ENCODE data around the gene NEURL1.

NEURL1 gene, protein sequence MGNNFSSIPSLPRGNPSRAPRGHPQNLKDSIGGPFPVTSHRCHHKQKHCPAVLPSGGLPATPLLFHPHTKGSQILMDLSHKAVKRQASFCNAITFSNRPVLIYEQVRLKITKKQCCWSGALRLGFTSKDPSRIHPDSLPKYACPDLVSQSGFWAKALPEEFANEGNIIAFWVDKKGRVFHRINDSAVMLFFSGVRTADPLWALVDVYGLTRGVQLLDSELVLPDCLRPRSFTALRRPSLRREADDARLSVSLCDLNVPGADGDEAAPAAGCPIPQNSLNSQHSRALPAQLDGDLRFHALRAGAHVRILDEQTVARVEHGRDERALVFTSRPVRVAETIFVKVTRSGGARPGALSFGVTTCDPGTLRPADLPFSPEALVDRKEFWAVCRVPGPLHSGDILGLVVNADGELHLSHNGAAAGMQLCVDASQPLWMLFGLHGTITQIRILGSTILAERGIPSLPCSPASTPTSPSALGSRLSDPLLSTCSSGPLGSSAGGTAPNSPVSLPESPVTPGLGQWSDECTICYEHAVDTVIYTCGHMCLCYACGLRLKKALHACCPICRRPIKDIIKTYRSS

DNA sequence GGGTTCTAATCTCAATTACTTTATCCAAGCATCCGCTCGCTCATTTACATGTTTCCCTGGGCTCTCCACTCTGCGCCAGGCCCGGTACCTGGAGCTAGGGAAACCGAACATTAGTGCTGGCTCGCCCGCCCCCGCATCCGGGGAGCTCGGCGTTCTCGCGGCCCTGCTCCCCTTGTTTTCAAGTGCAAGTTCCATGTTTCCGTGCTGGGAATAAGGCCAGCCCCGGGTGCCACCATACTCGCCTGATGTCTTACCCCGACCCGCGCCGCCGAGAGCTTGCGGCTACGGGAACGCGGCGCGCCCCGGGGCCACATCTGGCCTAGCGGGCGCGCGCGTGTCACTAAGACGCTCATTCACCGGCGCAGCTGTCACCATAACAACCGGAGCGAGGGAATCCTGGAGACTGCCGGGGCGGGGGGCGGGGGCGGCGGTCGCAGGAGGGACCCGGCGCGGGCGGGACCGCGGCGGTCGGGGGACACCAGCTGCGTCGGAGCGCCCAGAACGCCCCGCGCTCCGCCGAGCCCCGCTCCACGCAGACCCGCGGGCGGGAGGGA, at the start of gene NEURL1:
TSS of gene NEURL1 (plus strand) at position 344 of the 554 bp plus-strand sequence. CDS start 683 bp downstream, outside the sequence.
- DNase-seq (ENCODE audit: low read depth): no peak

DNA sequence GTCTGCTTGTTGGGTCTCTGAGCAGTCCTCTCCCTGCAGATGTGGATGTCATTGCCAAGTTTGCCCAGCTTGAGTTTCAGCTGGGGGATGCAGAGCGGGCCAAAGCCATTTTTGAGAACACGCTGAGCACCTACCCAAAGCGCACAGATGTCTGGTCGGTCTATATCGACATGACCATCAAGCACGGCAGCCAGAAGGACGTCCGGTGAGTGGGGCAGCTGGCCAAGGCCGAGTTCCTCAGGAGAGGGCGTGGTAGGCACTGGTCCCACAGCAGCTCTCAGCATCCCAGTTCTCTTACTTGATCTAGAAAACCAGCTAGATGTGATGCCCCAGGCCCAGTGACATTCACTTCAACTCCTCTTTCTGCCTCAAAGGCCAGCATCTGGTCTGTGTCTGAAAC, 49.0 kb upstream of the NEURL1 start:
- DNase-seq (ENCODE audit: low read depth): no peak

DNA sequence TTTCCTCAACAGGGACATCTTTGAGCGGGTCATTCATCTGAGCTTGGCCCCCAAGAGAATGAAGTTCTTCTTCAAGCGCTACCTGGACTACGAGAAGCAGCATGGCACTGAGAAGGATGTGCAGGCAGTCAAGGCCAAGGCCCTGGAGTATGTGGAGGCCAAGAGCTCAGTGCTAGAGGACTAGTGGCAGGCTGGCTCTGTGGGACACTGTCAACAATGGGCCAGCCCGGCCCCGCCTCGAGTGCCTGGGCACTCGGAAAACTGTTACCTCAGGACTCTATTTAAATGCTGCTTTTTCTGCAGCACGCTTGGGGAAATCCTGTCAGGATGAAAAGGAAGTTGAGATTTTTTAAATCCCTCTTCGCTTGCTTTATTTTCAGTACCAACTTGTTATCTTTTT, 48.1 kb upstream of the NEURL1 start:
- no peak for DNase-seq (ENCODE audit: low read depth)

DNA sequence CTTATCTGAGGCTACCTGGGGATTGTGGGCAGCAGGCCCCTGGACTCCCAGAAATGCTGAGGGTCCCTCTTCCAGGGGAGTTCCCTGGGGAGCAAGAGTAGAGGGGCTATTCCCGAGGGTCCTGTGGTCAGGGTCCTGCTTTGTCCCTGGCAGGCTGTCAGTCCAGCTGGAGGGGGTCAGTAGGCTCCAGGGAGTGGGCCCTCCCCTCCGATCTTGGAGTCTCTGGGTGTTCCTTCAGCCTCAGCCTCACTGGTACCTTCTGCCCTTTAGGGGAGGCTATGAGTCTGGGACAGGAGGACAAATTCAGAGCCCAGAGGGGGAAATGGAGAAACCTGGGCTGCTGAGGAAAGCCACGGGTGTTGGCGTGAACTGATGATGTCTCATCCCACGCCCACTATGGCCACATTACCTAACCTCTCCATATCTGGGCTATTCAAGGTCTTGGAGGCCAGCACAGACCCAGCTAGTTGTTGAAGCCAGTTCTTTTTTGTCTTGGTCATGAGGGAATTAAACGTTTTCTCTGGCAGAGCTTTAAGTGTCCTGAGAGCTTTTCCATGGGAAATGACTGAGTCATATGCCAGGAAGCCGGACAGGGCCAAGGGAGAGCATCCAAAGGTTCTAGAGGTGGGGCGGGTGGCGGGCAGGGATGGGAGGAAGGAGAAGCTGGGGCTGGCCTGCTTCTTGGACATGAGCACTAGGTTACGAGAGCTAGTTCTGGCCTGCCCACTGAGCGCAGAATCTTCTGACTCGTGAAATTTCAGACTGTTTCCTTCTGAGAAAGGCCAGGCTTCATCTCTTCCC, 47.5 kb upstream of the NEURL1 start:
- DNase-seq (ENCODE audit: low read depth): no peak

DNA sequence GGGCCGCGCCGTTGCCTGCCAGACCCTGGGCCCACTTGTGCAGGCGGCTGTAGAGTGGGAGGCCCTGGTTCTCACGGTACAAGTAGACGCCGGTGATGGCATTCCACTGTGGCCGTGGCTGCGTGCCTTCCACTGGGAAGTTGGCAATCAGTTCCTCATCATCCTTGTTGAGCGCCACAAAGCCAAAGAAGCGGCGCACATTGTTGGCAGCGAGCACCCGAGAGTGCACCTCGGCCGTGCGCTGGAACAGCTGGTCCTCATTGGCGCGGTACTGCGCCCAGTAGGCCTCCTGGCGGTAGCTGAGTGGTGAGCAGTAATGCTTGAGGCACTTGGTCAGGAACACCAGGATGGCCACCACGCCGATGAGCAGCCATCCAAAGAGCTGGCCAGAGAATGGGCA, 46.3 kb upstream of the NEURL1 start:
- DNase-seq (ENCODE audit: low read depth): no peak

DNA sequence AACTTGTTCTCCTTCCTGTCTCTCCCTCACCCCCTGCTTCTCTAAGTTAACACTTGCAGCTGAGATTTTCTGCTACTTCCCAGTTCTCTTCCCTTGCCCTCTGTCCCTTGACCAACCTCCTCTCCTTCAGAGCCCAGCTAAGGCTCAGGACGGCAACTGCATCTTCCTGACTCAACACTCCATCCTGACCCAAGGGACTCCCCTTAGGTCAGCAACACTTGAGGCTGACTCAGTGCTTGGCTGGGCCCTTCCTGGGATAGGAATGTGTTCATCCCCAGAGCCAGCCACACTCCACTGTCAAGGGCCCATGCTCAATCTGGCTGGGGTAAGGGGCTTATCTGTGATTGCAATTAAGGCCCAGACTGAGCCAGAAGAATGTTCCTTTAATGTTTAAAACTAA, 44.8 kb upstream of the NEURL1 start:
- peak; percentile 74 for DNase-seq (ENCODE audit: low read depth)

DNA sequence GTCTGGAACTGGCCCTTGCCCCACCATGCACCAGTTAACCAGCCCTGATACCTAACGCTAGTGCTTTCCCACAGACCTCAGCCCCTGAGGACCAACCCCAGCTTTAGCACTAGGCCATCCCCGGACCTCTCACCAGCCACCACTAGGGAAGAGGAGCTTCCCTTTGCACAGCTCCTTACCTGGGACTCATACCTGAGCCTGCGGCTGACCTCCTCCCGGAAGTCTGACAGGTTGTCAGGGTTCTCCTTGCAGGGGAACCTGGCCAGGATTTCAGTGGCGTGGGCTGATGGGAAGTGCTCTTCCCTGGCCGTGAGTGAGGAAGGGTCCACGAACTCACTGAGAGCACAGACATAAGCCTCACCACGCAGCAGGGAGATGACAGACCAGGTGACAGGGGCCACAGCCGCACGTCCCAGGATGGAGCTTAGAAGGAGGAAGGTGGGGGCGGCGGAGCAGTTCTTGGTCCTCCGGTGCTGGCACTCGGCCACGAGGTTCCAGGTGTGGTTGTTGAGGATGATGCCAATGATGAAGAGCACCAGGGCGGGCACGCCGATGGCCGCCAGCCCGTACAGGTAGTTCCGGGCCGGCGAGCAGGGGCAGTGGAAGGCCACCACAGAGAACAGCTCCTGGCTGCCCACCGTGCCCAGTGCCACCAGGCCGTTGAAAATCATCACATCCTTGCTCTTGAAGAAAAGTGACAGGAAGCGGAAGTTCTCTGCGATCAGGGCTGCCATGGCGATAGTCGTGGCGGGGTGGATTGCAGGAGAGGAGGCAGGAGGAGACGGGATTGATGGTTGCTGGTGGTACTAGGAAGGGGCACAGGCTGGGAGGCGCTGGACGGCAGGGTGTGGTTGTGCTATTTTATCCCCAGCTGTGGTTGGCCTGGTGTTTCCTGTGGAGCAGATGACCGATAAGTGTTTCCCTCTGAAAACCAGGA, 44.0 kb upstream of the NEURL1 start:
- no peak for DNase-seq (ENCODE audit: low read depth)

DNA sequence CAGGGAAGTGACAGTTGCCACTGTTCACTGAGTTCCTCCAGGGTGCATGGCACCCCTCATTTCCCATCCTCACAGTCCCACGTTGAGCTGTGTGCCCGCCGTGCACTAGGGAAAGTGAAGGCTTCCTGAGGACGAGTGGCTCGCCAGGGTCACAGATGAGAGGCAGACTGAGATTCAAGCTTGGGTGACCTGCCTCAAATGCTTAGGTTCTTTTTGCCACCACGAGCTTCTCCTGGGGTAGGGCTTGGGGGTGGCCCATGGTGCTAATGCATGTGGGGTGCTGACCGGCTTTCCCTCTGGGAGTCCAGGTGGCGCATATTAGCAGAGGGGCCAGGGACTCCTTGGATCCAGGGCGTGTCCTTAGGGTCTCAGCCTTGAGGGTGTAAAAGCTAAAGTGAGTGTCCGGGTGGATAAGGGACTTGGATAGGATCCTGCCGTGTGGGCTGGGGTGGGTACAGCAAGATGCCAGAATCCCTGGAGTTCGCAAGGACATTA, 43.3 kb upstream of the NEURL1 start:
- DNase-seq (ENCODE audit: low read depth): no peak

DNA sequence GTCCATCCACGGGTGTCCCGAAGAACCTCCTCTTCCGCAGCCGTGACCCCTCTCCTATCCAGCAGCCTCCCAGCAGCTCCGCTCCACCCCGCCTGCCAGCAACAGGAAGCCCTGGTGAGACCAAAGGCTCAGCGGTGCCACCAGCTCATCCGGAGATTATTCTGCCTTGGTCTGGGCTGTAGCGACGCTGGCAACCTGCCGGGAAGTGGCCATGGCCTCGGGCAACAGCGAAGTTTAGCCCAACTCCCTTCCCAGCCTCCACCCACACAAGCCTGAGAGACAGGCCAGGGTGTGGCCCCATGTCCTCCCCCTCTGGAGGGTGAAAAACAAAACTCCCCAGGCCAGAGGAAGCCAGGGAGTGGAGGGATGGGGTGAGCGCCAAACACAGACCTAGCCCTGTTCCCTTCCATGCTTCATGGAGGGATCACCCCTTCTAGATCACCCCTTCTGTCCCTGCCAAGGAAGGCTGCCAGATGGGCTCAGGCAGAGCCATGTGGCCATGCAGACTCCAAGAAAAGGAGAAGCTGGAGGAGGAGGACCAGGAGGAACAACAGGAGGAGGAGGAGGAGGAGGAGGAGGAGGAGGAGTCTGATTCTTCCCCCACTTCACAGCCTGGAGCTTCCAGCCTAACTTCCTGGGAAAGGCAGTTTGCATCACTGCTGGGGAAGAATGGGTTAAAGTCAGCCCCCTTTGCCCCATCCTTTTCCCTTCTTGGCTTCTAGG, 42.3 kb upstream of the NEURL1 start:
- peak; percentile 41 for DNase-seq (ENCODE audit: low read depth)

DNA sequence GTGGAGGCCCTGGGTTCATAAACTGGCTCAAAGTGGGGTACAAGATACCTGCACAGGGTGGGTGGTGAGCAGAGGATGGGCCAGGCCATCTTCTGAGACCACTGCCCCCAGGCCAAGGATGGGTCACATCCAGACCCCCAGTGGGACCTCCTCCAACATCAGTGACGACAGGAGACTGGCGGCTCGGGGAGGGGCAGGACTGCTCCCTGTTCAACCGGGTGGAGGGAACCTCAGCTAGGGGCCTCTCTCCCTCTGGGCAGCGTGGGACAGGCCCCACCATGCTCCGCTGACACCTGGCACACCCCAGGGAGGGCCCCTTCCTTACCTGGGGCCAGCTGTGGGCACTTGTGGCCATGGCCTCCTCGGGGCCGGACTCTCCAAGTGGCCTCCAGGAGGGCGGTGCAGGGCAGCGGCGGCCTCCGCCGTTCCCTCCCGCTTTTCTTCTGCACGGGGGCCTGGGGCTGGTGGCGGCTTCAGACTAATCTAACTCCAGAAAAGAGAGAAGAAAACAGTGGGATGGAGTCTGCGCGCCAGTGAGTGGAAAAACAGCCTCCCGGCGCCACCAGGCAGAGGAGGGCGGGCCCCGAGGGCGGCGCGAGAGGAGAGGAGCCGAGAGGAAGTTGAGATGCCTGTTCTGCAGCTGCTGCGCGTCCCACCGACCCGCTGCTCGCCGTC, 41.5 kb upstream of the NEURL1 start, which contains the start of gene CALHM2:
TSS of gene CALHM2 (minus strand) at position 540 of the 675 bp plus-strand sequence. CDS start 2,429 bp downstream, outside the sequence.
- no peak for DNase-seq (ENCODE audit: low read depth)

DNA sequence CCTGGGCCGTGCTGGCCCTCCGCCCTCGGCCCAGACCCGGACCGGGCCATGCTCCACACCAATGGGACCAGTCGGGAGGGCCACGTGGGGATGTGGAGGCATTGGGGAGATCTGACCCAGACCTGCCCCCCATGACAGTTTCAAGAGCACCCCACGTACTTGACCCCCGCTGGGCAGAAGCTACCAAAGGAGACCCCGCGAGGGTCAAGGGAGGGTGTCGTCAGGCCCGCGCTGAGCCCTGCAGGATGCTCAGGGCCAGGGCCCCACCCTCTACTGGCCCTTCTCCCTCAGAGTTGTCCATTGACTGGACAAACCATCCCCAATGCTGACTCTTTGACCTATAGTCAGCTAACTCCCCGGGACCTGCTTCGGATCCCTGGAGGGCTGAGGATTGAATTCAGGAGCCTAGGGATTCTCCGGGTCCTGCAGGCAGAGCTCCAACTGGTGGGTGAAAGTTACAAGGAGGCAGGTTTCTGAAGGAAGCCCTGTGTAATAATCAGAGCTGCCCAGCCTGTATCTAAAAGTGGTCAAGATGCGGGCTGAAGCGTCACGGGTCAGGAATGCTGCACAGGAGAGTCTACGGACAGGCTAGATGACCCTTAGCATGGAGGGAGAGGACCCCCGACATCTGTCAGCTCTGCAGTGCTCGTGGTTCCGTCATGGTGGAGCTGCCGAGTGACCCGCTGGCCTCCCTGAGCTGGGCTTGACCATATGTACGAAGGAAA, 40.8 kb upstream of the NEURL1 start:
- DNase-seq (ENCODE audit: low read depth): no peak

DNA sequence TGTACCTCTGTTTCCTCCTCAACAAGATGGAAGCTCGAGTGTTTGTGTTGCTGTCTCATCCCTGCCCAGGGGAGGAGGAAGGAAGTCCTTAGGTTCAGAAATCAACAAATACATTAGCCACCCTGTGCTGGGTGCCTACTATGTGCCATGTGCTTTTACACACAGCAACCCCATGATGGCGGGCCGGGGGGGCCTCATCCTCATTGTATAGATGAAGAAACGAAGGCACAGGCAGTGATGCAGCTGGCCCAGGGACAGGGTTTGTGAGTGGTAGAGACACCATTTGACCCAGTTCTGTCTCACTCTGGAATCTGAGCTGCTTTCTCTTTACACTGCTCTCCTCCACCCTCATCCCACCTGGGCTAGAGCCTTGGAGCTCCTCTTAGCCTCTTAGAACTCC, 39.5 kb upstream of the NEURL1 start:
- DNase-seq (ENCODE audit: low read depth): no peak

DNA sequence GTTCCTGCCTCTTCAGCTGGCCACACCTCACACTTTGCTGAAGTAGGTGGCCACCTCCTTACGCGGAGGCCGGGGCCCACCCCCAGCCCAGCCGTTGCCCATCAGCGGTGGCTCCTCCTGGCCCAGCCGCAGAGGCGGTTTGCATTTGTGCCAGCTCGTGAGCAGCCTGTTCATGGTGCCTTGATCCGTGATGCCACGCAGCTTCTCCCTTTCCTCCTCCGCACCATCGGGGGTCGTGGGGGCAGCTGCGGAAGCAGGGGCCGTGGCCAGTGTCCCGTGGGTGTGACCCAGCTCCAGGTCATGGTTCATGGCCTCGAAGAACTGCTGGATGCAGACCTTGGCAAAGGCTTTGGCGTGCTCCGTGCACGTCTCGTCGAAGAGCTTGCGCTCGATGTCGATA, 38.3 kb upstream of the NEURL1 start:
- no peak for DNase-seq (ENCODE audit: low read depth)

DNA sequence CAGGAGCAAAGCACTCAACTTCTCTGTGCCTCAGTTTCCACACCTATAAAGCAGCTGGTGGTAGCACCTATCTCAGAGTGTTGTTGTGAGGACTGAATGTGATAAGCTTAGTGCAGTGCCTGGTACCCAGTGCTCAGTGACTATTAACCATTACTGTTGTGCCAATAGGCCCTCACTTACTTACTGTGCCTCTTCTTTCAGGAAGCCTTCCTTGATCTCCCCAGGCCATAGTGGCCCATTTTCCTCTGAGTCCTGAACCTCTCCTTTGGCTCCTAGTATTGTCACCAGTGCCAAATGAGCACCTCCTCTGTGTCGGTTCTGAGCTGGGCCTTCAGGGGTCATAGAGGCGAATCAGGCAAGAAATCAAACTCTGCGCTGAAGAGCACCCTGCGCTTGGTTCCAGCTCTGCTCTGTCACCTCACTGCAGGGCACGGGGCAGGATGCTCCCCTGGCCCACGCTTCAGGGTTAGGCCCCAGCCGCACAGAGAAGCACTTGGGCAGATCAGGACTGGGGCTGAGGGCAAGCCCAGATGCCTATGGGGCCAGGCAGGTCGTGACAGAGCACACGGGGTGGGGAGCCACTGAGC, 37.3 kb upstream of the NEURL1 start:
- DNase-seq (ENCODE audit: low read depth): no peak

DNA sequence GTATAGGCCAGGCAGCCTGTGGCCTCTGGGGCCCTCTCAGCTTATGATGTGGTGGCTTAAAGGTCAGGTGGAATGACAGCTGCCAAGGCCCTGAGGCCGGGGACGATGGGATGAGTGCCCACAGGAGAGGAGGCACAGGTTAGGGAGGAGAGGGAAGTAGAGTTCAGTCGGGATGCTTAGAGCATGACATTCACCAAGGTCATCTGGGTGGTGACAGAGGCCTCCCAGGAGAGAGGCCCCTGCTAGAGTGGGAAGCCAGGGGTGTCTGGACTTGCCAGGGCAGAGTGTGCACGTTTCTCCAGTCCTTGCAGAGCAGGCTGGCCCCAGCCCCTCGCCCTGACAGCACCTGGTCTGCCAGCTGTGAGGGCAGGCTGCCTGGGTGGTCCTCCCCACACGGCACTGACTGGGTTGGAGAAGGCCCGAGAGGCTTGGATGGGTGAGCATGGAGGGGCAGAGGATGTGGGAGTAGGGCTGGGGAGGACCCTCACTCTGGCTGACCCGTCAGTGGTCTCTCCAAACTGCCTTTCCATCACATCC, 36.3 kb upstream of the NEURL1 start:
- DNase-seq (ENCODE audit: low read depth): no peak

DNA sequence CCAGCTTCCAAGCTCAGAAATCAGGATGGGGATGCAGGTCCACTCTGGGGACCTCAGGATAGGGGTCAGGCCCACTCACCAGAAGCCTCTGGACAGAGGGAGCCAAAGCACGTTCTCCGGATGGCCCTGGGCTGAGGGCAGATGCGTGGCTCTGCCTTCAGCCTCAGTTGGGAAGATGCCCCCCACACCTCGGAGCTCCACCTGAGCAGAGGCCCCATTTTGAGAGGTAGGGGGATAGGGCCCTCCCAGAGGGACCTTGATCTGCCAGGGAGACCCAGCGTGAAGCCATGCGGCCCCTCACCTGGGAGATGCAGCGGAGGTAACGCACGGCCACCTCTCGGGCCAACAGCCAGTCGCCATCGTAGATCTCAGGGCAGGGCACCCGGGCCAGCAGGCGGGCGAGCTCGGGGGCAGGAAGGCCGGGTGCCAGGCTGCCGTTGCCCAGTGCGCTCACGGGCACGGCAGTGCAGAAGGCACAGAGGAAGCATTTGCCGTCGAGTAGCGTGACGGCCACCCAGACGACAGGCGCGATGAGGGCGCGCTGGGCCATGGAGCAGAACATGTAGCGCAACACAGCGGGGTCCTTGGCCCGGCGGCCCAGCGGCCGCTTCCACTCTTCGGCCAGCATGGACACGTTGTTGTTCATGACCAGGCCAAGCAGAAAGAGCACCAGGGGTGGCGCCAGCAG, 35.5 kb upstream of the NEURL1 start:
- DNase-seq (ENCODE audit: low read depth): no peak

DNA sequence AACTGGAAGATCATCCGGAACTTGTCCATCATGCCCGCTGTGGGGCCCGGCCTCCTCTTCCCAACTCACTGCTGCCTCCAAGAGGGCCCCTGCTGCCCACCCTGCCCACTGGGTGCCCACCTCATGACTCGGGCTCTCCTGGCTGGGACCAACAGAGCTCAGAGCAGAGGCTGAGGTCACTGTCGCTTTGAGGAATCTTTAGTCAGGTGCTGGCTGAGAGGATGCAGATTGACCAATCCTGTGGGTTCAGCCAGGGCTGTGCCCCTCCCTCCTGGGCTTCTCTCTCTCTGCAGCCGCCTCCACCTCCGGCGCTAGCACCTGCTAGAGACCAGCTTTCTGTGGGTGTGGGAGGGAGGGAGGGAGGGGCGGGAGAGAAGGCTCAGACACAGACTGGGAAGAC, 34.8 kb upstream of the NEURL1 start, which contains the start of gene CALHM1:
TSS of gene CALHM1 (minus strand) at position 181 of the 400 bp plus-strand sequence. CDS start at position 32, 149 bp downstream.
- no peak for DNase-seq (ENCODE audit: low read depth)

DNA sequence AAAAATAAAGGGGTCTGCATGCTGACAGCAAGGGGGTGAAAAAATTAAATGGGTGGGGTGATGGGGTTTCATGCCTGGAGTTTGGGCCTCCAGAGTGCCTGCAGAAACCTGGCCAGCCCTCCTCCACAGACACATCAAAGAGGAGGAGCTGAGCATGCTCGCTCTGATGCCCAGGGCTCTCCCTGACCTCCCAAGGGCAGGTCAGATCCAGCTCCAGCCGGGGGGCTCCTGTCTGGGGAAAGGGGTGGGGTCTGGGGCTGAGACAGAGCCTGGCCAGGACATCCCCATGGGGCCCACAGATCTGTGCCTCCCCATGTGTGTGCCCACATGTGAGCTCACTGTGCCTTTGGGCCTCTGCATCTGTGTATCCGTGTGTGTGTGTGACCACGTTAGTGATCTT, 33.9 kb upstream of the NEURL1 start:
- no peak for DNase-seq (ENCODE audit: low read depth)

All from fibroblast of the conjunctiva (primary cell).